Measurements from ENCODE around the gene TTLL11. TPM values are rescaled to one million over a fixed set of nuclear protein-coding genes. Genes with fewer than 3 reads are reported as not detected.
A peak's percentile ranks its signal among the peaks of the same experiment; 100 is the strongest.

TTLL11 gene
- total and polyA plus RNA-seq, 8 donors: 3.4 to 7.5 (median 5.5) TPM

DNA sequence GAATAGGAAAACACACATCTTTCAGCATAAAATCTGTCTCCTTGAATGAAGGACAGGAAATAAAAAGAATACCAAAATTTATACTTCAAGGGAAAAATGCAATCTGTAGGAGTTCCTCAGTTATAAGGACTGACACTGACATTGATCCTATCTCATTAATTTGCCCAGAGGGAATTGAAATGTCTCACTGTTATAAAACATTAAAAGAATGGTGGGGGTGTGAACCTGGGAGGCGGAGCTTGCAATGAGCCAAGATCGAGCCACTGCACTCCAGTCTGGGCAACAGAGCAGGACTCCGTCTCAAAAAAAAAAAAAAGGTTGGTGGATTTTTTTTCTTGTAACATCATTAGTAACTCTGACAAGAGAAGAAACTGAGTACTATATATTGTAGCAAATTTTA lies 60.8 kb downstream of the TTLL11 start:
- TF ChIP-seq, protein P1, sequence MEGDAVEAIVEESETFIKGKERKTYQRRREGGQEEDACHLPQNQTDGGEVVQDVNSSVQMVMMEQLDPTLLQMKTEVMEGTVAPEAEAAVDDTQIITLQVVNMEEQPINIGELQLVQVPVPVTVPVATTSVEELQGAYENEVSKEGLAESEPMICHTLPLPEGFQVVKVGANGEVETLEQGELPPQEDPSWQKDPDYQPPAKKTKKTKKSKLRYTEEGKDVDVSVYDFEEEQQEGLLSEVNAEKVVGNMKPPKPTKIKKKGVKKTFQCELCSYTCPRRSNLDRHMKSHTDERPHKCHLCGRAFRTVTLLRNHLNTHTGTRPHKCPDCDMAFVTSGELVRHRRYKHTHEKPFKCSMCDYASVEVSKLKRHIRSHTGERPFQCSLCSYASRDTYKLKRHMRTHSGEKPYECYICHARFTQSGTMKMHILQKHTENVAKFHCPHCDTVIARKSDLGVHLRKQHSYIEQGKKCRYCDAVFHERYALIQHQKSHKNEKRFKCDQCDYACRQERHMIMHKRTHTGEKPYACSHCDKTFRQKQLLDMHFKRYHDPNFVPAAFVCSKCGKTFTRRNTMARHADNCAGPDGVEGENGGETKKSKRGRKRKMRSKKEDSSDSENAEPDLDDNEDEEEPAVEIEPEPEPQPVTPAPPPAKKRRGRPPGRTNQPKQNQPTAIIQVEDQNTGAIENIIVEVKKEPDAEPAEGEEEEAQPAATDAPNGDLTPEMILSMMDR (IDR thresholded peaks at IDR 0.05): no peak
- no peak for FAIRE-seq
- no peak for ATAC-seq

DNA sequence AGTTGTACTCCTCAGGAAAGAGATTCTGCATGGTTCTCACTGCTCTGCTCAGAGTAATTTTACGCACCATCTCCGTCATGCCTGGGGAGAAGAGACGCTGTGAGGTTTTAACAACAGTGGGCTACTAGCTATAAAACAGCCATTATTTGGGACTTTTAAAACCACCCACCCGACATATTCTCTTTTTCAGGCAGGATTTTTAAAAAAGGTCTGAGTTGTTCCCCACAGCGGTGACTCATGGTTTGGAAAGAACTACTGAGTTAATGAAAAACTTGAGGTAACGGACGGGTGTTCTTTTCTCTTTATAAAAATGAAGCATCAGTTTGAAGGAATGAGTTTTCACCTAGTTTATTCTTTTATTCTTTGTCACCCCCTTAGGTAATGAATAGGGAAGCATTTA lies 61.3 kb downstream of the TTLL11 start:
- ATAC-seq: peak in 3 of 4 donors; percentile 40 to 51 (median 42)

More for the DNA sequence above, 60.8 kb downstream of the TTLL11 start:
- Histone ChIP-seq H3K27me3 (no peaks in the 10 kb centered on the region), H3K27ac (no peak overlapping the region), H3K36me3 (no peaks in the 10 kb centered on the region), H3K4me3 (no peak overlapping the region), H3K9me3 (no peaks in the 10 kb centered on the region), H3K4me1 (no peaks in the 10 kb centered on the region)
- no peak for DNase-seq
- WGBS, 2 donors: 62 to 65% methylated on average over 3 of the region's 3 CpGs
- intact Hi-C loops (cut with DNase I): no loop called here

GRCh38 chr9:122031157-122031556 lies 62.0 kb downstream of the TTLL11 start:
- DNase-seq: no peak
- H3K4me1 ChIP-seq: no peaks in the 10 kb centered on the region
- H3K4me3 ChIP-seq: no peak overlapping the region
- no peaks in the 10 kb centered on the region for H3K27me3 ChIP-seq
- WGBS, 2 donors: 74 to 78% methylated on average over 10 of the region's 10 CpGs
- H3K36me3 ChIP-seq: no peaks in the 10 kb centered on the region
- peak in 1 of 4 donors; percentile 18 for ATAC-seq
- no peak for FAIRE-seq
- intact Hi-C loops (cut with DNase I): no loop called here
- TF ChIP-seq, protein P1 (IDR thresholded peaks at IDR 0.05): no peak
- H3K27ac ChIP-seq: peak overlapping the region in 1 of 4 donors; percentile 51
- H3K9me3 ChIP-seq: no peaks in the 10 kb centered on the region

More for the DNA sequence above, 61.3 kb downstream of the TTLL11 start:
- intact Hi-C loops (cut with DNase I): no loop called here
- no peak for DNase-seq
- no peak for FAIRE-seq
- 70 to 71% methylated on average over 7 of the region's 7 CpGs for WGBS, 2 donors
- Histone ChIP-seq H3K4me3 (no peak overlapping the region), H3K27ac (peak overlapping the region in 2 of 4 donors; percentile 31 to 51), H3K27me3 (no peaks in the 10 kb centered on the region), H3K36me3 (no peaks in the 10 kb centered on the region), H3K4me1 (no peaks in the 10 kb centered on the region), H3K9me3 (no peaks in the 10 kb centered on the region)
- TF ChIP-seq, protein P1 (IDR thresholded peaks at IDR 0.05): no peak

GRCh38 chr9:122030357-122030756 lies 62.8 kb downstream of the TTLL11 start:
- no peaks in the 10 kb centered on the region for H3K36me3 ChIP-seq
- no peak for FAIRE-seq
- TF ChIP-seq, protein P1 (IDR thresholded peaks at IDR 0.05): no peak
- ATAC-seq: no peak
- intact Hi-C loops (cut with DNase I): no loop called here
- WGBS, 2 donors: 94 to 97% methylated on average over 4 of the region's 4 CpGs
- no peak overlapping the region for H3K27ac ChIP-seq
- H3K27me3 ChIP-seq: no peaks in the 10 kb centered on the region
- no peaks in the 10 kb centered on the region for H3K9me3 ChIP-seq
- no peak for DNase-seq
- H3K4me3 ChIP-seq: no peak overlapping the region
- H3K4me1 ChIP-seq: no peaks in the 10 kb centered on the region

- Histone ChIP-seq H3K27me3 (no peaks in the 10 kb centered on the region), H3K9me3 (no peaks in the 10 kb centered on the region), H3K4me1 (no peaks in the 10 kb centered on the region), H3K4me3 (no peak overlapping the region), H3K36me3 (no peaks in the 10 kb centered on the region), H3K27ac (no peak overlapping the region)
- intact Hi-C loops (cut with DNase I): no loop called here
- ATAC-seq: no peak
- DNase-seq: no peak
- no peak for FAIRE-seq
- TF ChIP-seq, protein P1 (IDR thresholded peaks at IDR 0.05): no peak
- 87 to 94% methylated on average over 3 of the region's 3 CpGs for WGBS, 2 donors
Measured at GRCh38 chr9:122029898-122030297, 63.2 kb downstream of the TTLL11 start.

All from pancreas (tissue), 10 donors.